ENCODE measurements around the gene LAMA2.

DNA sequence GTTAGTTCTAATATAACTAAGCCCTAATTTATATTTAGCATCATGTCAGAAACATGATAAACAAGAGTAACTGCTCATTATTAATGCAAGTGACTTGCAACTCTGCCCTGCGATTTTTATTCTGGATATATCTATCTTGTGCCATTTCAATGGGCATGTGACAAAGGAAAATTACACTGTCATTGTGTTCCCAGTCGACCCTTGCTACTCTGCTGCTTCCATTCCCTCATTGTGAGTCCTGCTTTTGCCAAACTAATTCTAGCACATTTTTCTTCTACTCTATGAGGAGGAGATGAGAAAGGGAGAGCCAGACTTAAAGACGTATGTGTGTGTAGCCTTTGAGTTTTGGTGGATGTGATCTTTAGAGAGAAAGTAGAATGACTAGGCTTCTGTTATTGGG is 551.2 kb downstream of the LAMA2 start:
- TF ChIP-seq YY1 (IDR thresholded peaks at IDR 0.05; ENCODE audit: insufficient read depth, insufficient read length) (no peak), ZNF274 (IDR thresholded peaks at IDR 0.05; ENCODE audit: low read depth, low read length) (no peak)

Measured in NT2/D1 (cell line).